ENCODE measurements around the gene FAM98C. TPM values are rescaled to one million over a fixed set of nuclear protein-coding genes. Genes with fewer than 3 reads are reported as not detected.

Gene FAM98C
- total and polyA plus RNA-seq, 9 donors = 7.8 to 23.7 (median 18.8) TPM

- Histone ChIP-seq H3K27me3 (no peaks in the 10 kb centered on the region), H3K4me1 (ENCODE audit: insufficient read depth) (no peaks in the 10 kb centered on the region), H3K9me3 (no peaks in the 10 kb centered on the region), H3K4me3 (no peak overlapping the region), H3K27ac (no peak overlapping the region), H3K36me3 (no peaks in the 10 kb centered on the region)
- no peak for DNase-seq
- intact Hi-C loops (cut with DNase I) = no loop called here
- WGBS, 3 donors = 90 to 97% (median 91%) methylated on average over 7 of the region's 7 CpGs
- no peak for TF ChIP-seq EP300 (IDR thresholded peaks at IDR 0.05)
- TF ChIP-seq POLR2A (IDR thresholded peaks at IDR 0.05) = no peak
- no peak for TF ChIP-seq CTCF (IDR thresholded peaks at IDR 0.05)
Observed at GRCh38 chr19:38445362-38445761, 42.5 kb downstream of the FAM98C start.

- intact Hi-C loops (cut with DNase I) = no loop called here
- TF ChIP-seq CTCF (IDR thresholded peaks at IDR 0.05) (no peak), EP300 (IDR thresholded peaks at IDR 0.05) (no peak), POLR2A (IDR thresholded peaks at IDR 0.05) (no peak)
- no peak overlapping the region for H3K27ac ChIP-seq
- H3K27me3 ChIP-seq = no peaks in the 10 kb centered on the region
- WGBS, 3 donors = 76 to 88% (median 87%) methylated on average over 9 of the region's 9 CpGs
- no peaks in the 10 kb centered on the region for H3K36me3 ChIP-seq
- H3K9me3 ChIP-seq = no peaks in the 10 kb centered on the region
- no peak for DNase-seq
- H3K4me1 ChIP-seq (ENCODE audit: insufficient read depth) = no peaks in the 10 kb centered on the region
- H3K4me3 ChIP-seq = no peak overlapping the region
Observed at GRCh38 chr19:38448225-38448624, 45.3 kb downstream of the FAM98C start.

GRCh38 chr19:38449518-38449917, 46.6 kb downstream of the FAM98C start:
- intact Hi-C loops (cut with DNase I) = no loop called here

GRCh38 chr19:38451036-38451435, 48.1 kb downstream of the FAM98C start:
- Histone ChIP-seq H3K27me3 (no peaks in the 10 kb centered on the region), H3K36me3 (no peaks in the 10 kb centered on the region), H3K4me3 (no peak overlapping the region), H3K27ac (no peak overlapping the region), H3K9me3 (no peaks in the 10 kb centered on the region), H3K4me1 (ENCODE audit: insufficient read depth) (no peaks in the 10 kb centered on the region)
- TF ChIP-seq EP300 (IDR thresholded peaks at IDR 0.05) = no peak
- no peak for TF ChIP-seq CTCF (IDR thresholded peaks at IDR 0.05)
- TF ChIP-seq POLR2A (IDR thresholded peaks at IDR 0.05) = no peak
- intact Hi-C loops (cut with DNase I) = no loop called here
- WGBS, 3 donors = 70 to 77% (median 76%) methylated on average over 8 of the region's 8 CpGs
- DNase-seq = no peak

More at GRCh38 chr19:38449518-38449917, 46.6 kb downstream of the FAM98C start:
- Histone ChIP-seq H3K27me3 (no peaks in the 10 kb centered on the region), H3K4me3 (no peak overlapping the region), H3K4me1 (ENCODE audit: insufficient read depth) (no peaks in the 10 kb centered on the region), H3K27ac (no peak overlapping the region), H3K9me3 (no peaks in the 10 kb centered on the region), H3K36me3 (no peaks in the 10 kb centered on the region)
- no peak for TF ChIP-seq EP300 (IDR thresholded peaks at IDR 0.05)
- TF ChIP-seq POLR2A (IDR thresholded peaks at IDR 0.05) = no peak
- TF ChIP-seq CTCF (IDR thresholded peaks at IDR 0.05) = no peak
- WGBS, 3 donors = 76 to 82% (median 79%) methylated on average over 5 of the region's 5 CpGs
- DNase-seq = no peak
